NCI-H524 treated with DMSO at 0.1 percent for 48 hours (cell line): ENCODE data around the gene ZNF626.
"Not testable (repeated sequence)": the region's sequence is repeated elsewhere in the genome, so short reads cannot be mapped to it uniquely, and the experiment has no call there.

Source experiments
- DNase-seq: peaks from one replicate; lab custom pipeline; 2025; lab: John Stamatoyannopoulos, UW

Gene ZNF626

GRCh38 chr19:20661150-20661819, at the start of gene ZNF626:
Gene ZNF626 (minus strand): TSS chr19:20661571. CDS start chr19:20661446, 125 bp downstream.
- DNase-seq: no peak

- DNase-seq: no peak
Observed at GRCh38 chr19:20669263-20669662, 7.9 kb upstream of the ZNF626 start.

GRCh38 chr19:20667281-20667680, 5.9 kb upstream of the ZNF626 start:
- no peak for DNase-seq

- no peak for DNase-seq
Observed at GRCh38 chr19:20664901-20665781, 3.8 kb upstream of the ZNF626 start.

GRCh38 chr19:20664475-20664874, 3.1 kb upstream of the ZNF626 start:
- DNase-seq: not testable (repeated sequence)

GRCh38 chr19:20662421-20663105, 1.2 kb upstream of the ZNF626 start:
- DNase-seq: no peak

GRCh38 chr19:20660473-20661140, 764 bp downstream of the ZNF626 start:
- DNase-seq: no peak

- DNase-seq: no peak
Observed at GRCh38 chr19:20640545-20640944, 20.8 kb downstream of the ZNF626 start.

- DNase-seq: no peak
Observed at GRCh38 chr19:20640023-20640422, 21.3 kb downstream of the ZNF626 start.

GRCh38 chr19:20624560-20624959, 36.8 kb downstream of the ZNF626 start:
- DNase-seq: not testable (repeated sequence)

GRCh38 chr19:20616071-20616470, 45.3 kb downstream of the ZNF626 start:
- DNase-seq: no peak

GRCh38 chr19:20614971-20615370, 46.4 kb downstream of the ZNF626 start:
- not testable (repeated sequence) for DNase-seq

GRCh38 chr19:20612711-20613316, 48.6 kb downstream of the ZNF626 start:
- DNase-seq: no peak

GRCh38 chr19:20611866-20612265, 49.5 kb downstream of the ZNF626 start:
- DNase-seq: no peak

GRCh38 chr19:20607943-20608342, 53.4 kb downstream of the ZNF626 start:
- no peak for DNase-seq
